ENCODE results near the gene KRTAP12-2.

KRTAP12-2 gene

GRCh38 chr21:44654576-44655175, 12.1 kb downstream of the KRTAP12-2 start, which contains the start of gene KRTAP12-4:
Gene KRTAP12-4 (minus strand): TSS chr21:44654659. CDS start chr21:44654614, 45 bp downstream.
- Histone ChIP-seq H3K4me1 (no peaks in the 10 kb centered on the region), H3K9me3 (peaks cover 0 to 6% (median 0%) of the 10 kb centered on the region in 3 donors), H3K4me3 (no peak within 1 kb of the TSS), H3K36me3 (no peaks in the 10 kb centered on the region), H3K27me3 (peaks cover 0 to 16% of the 10 kb centered on the region in 2 donors), H3K27ac (no peak within 1 kb of the TSS)
- TF ChIP-seq, protein P1, sequence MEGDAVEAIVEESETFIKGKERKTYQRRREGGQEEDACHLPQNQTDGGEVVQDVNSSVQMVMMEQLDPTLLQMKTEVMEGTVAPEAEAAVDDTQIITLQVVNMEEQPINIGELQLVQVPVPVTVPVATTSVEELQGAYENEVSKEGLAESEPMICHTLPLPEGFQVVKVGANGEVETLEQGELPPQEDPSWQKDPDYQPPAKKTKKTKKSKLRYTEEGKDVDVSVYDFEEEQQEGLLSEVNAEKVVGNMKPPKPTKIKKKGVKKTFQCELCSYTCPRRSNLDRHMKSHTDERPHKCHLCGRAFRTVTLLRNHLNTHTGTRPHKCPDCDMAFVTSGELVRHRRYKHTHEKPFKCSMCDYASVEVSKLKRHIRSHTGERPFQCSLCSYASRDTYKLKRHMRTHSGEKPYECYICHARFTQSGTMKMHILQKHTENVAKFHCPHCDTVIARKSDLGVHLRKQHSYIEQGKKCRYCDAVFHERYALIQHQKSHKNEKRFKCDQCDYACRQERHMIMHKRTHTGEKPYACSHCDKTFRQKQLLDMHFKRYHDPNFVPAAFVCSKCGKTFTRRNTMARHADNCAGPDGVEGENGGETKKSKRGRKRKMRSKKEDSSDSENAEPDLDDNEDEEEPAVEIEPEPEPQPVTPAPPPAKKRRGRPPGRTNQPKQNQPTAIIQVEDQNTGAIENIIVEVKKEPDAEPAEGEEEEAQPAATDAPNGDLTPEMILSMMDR (IDR thresholded peaks at IDR 0.05) = no peak
- intact Hi-C loops (cut with DNase I; ENCODE audit: low total_unique reads) = no loop called here
- no peak for DNase-seq

GRCh38 chr21:44653656-44654575, 12.8 kb downstream of the KRTAP12-2 start:
- Histone ChIP-seq H3K27me3 (peaks cover 0 to 22% of the 10 kb centered on the region in 2 donors), H3K9me3 (peaks cover 0 to 6% (median 0%) of the 10 kb centered on the region in 3 donors), H3K4me3 (no peak overlapping the region), H3K4me1 (no peaks in the 10 kb centered on the region), H3K27ac (no peak overlapping the region), H3K36me3 (no peaks in the 10 kb centered on the region)
- intact Hi-C loops (cut with DNase I; ENCODE audit: low total_unique reads) = no loop called here
- DNase-seq = no peak
- TF ChIP-seq, protein P1 (IDR thresholded peaks at IDR 0.05) = no peak

DNA sequence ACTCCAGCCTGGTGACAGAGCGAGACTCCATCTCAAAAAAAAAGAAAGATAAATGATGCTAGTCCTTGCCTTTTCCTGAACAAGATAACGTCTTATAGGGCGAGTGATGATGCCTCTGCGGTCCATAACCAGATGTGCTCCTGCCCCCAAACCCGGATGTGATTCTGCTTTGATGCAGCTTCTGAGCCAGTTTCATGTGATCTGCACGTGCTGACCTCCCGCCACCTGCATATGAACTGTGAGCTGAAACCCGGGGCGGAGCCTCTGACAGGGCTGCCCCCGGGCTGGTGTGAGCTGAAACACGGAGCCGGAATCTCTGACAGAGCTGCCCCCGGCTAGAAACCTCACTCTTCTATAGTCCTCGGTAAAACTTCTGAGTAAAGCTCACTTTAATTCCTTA, 13.6 kb downstream of the KRTAP12-2 start:
- H3K27ac ChIP-seq = no peak overlapping the region
- DNase-seq = no peak
- peaks cover 0 to 6% (median 0%) of the 10 kb centered on the region in 3 donors for H3K9me3 ChIP-seq
- no peaks in the 10 kb centered on the region for H3K4me1 ChIP-seq
- H3K4me3 ChIP-seq = no peak overlapping the region
- TF ChIP-seq, protein P1 (IDR thresholded peaks at IDR 0.05) = no peak
- intact Hi-C loops (cut with DNase I; ENCODE audit: low total_unique reads) = no loop called here
- peaks cover 0 to 22% of the 10 kb centered on the region in 2 donors for H3K27me3 ChIP-seq
- H3K36me3 ChIP-seq = no peaks in the 10 kb centered on the region

DNA sequence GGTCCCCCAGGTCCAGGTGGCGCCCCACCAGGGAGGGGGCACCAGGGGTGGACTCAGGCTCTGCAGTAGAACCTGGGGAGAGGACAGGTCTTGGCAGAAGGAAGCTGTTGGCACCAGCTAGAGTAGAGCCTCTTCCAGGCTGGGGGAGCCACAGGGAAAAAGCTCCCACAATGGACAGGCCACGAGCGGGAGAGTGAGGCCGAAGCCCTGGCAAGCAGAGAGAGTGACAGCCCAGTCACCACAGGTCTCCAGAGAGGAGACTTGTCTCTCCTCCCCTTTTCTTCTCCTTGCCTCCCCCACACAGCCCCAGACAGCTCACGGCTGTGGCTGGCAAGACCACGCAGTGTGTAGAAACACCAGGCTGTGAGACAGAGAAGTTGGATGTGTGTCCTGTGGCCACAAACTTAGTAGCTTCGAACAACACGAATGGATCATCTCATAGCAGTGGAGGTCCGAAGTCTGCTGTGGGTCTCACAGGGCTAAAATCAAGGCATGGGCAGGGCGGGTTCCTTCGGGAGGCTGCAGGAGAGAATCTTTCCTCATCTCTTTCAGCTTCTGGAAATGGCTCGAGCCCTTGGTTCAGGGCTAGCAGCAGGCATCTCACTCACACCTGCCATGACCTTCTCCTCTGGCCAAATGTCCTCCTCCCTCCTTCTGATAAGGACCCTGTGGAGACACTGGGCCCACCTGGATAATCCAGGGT, 15.6 kb downstream of the KRTAP12-2 start:
- Histone ChIP-seq H3K4me3 (no peak overlapping the region), H3K36me3 (no peaks in the 10 kb centered on the region), H3K27ac (no peak overlapping the region), H3K9me3 (no peaks in the 10 kb centered on the region), H3K4me1 (no peaks in the 10 kb centered on the region), H3K27me3 (peaks cover 0 to 30% of the 10 kb centered on the region in 2 donors)
- no peak for DNase-seq
- intact Hi-C loops (cut with DNase I; ENCODE audit: low total_unique reads) = no loop called here
- TF ChIP-seq, protein P1 (IDR thresholded peaks at IDR 0.05) = no peak

DNA sequence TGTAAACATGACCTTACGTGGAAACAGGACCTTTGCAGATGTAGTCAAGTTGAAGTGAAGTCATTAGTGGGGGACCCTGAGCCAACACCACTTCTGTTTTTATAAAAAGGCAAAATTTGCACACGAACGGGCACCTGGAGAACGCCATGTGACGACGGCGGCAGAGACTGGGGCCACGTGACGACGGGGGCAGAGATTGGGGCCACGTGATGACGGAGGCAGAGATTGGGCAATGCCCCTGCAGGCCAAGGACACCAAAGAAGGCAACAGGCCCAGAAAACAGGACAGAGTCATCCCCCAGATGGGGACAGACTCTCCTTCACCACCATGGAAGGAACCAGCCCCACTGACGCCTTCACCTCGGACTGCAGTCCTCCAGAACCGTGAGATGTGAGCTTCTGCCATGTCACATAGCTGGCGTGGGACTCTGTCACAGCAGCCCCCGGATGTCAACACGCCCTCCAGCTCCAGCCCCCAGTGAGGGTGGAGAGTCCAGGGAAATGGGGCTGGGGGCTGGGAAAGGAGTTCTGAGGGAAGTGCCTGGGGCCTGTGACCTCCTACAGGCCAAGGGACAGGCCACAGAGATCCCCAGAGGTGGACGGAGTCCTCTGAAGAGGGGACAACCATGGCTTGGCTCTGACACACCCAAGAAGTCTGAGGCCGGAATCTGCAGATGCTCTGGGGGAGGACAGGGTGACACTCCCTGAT, 16.3 kb downstream of the KRTAP12-2 start:
- Histone ChIP-seq H3K36me3 (no peaks in the 10 kb centered on the region), H3K27ac (no peak overlapping the region), H3K27me3 (peaks cover 0 to 30% of the 10 kb centered on the region in 2 donors), H3K4me1 (no peaks in the 10 kb centered on the region), H3K9me3 (peaks cover 0 to 4% (median 1%) of the 10 kb centered on the region in 3 donors), H3K4me3 (no peak overlapping the region)
- intact Hi-C loops (cut with DNase I; ENCODE audit: low total_unique reads) = no loop called here
- DNase-seq = no peak
- TF ChIP-seq, protein P1 (IDR thresholded peaks at IDR 0.05) = no peak

Data from tibial artery (tissue), 4 donors.